ENCODE data around the gene AGAP1. TPM values are rescaled to one million over a fixed set of nuclear protein-coding genes. Genes with fewer than 3 reads are reported as not detected.

Gene AGAP1
- total RNA-seq, 2 donors from 2014 or later = 32.8 to 34.7 TPM

DNA sequence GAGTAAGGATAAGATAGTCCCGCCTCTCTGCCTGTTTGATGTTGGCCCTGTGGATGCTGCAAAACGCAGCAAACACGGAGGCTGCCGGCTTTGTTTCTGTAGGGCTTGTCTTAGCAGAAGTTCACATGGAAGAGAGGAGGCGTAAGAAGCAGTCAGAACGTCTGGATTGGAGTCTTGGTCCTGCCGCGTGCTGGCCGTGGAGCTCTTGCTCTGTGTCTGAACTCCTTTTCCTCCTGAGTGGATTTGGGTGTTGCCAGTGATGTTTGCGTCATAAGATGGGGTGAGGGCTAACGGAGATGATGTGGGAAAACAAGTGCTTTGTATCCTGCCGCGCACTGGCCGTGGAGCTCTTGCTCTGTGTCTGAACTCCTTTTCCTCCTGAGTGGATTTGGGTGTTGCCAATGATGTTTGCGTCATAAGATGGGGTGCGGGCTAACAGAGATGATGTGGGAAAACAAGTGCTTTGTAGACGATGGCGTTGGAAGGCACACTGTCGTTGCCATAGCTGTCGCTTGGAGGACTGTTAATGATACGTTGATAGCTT lies 240.9 kb downstream of the AGAP1 start:
- TF ChIP-seq, protein P1, sequence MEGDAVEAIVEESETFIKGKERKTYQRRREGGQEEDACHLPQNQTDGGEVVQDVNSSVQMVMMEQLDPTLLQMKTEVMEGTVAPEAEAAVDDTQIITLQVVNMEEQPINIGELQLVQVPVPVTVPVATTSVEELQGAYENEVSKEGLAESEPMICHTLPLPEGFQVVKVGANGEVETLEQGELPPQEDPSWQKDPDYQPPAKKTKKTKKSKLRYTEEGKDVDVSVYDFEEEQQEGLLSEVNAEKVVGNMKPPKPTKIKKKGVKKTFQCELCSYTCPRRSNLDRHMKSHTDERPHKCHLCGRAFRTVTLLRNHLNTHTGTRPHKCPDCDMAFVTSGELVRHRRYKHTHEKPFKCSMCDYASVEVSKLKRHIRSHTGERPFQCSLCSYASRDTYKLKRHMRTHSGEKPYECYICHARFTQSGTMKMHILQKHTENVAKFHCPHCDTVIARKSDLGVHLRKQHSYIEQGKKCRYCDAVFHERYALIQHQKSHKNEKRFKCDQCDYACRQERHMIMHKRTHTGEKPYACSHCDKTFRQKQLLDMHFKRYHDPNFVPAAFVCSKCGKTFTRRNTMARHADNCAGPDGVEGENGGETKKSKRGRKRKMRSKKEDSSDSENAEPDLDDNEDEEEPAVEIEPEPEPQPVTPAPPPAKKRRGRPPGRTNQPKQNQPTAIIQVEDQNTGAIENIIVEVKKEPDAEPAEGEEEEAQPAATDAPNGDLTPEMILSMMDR (conservative IDR thresholded peaks at IDR 0.05) = no peak
- WGBS, 2 experiments (ENCODE audit: insufficient coverage in 1 of 2, insufficient read length in 1 of 2) = 94 to 98% methylated on average over 12 to 21 of the region's 21 CpGs
- Mint-ChIP-seq H3K4me1 (peaks cover 30% of the 10 kb centered on the region), H3K27ac (no peak overlapping the region), H3K36me3 (ENCODE audit: low read depth) (no peaks in the 10 kb centered on the region), H3K9me3 (no peaks in the 10 kb centered on the region), H3K4me3 (no peak overlapping the region), H3K27me3 (ENCODE audit: insufficient read depth) (no peaks in the 10 kb centered on the region)
- Histone ChIP-seq H3K4me1 (ENCODE audit: control insufficient read depth, insufficient read depth, low read length) (peaks cover 14% of the 10 kb centered on the region), H3K9me3 (ENCODE audit: control insufficient read depth, low read length) (no peaks in the 10 kb centered on the region), H3K9ac (ENCODE audit: extremely low read depth, low read length, poor library complexity, severe bottlenecking) (no peak overlapping the region), H3K36me3 (ENCODE audit: control insufficient read depth, insufficient read depth, low read length) (no peaks in the 10 kb centered on the region), H3K4me3 (ENCODE audit: low read length) (no peak overlapping the region), H3K27me3 (ENCODE audit: control insufficient read depth, insufficient read depth, low read length, poor library complexity, severe bottlenecking) (no peaks in the 10 kb centered on the region), H3K27ac (ENCODE audit: low read depth, low read length) (no peak overlapping the region)
- DNase-seq = no peak

DNA sequence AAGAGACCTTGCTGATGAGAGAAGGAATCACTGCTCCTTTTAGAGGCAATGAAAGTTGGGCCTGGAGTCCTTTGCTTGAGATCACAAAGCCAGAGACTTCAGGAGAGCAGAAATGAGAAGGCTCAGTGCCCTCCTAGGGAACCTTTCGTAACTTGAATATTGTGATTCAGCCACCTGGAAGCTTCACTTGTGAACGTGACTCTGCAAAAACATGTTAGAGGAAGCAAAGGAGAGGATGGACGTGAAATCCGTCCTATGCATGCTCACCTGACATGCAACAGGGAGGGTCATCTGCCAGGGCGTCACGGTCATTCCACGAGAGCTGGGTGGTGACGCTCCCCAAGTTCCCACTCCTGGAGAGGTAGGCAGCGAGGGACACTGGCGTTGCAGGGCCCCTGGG lies 243.6 kb downstream of the AGAP1 start:
- H3K4me1 ChIP-seq (ENCODE audit: control insufficient read depth, insufficient read depth, low read length) = peaks cover 2% of the 10 kb centered on the region
- no peak overlapping the region for H3K9ac ChIP-seq (ENCODE audit: extremely low read depth, low read length, poor library complexity, severe bottlenecking)
- Mint-ChIP-seq H3K9me3 (no peaks in the 10 kb centered on the region), H3K4me1 (peaks cover 15% of the 10 kb centered on the region), H3K27ac (no peak overlapping the region), H3K27me3 (ENCODE audit: insufficient read depth) (no peaks in the 10 kb centered on the region), H3K4me3 (no peak overlapping the region), H3K36me3 (ENCODE audit: low read depth) (peaks cover 2% of the 10 kb centered on the region)
- H3K27ac ChIP-seq (ENCODE audit: low read depth, low read length) = no peak overlapping the region
- no peaks in the 10 kb centered on the region for H3K27me3 ChIP-seq (ENCODE audit: control insufficient read depth, insufficient read depth, low read length, poor library complexity, severe bottlenecking)
- no peaks in the 10 kb centered on the region for H3K9me3 ChIP-seq (ENCODE audit: control insufficient read depth, low read length)
- TF ChIP-seq, protein P1 (conservative IDR thresholded peaks at IDR 0.05) = no peak
- no peak for DNase-seq
- no peak overlapping the region for H3K4me3 ChIP-seq (ENCODE audit: low read length)
- 93 to 96% methylated on average over 10 of the region's 10 CpGs for WGBS, 2 experiments (ENCODE audit: insufficient coverage in 1 of 2, insufficient read length in 1 of 2)
- peaks cover 3% of the 10 kb centered on the region for H3K36me3 ChIP-seq (ENCODE audit: control insufficient read depth, insufficient read depth, low read length)

DNA sequence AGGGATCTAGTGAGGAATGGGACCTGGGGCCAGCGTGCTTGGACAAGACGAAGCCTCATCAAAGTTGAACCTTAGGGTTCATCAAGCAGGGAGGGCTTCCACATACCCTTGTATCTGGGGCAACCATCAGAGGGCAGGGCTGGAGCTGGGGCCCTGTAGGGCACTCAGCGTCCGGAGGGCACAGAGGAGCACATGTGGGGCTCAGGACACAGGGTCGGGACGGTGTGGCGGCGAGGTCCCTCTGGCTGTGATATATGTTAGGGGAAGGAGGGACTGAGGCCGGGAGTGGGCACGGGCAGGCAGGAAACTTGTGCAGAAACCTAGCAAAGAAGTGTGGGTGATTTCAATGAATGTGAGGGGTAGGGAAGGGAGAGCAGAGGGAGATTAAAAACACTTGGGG lies 244.0 kb downstream of the AGAP1 start:
- H3K27ac Mint-ChIP-seq = peak overlapping the region; percentile 9
- WGBS, 2 experiments (ENCODE audit: insufficient coverage in 1 of 2, insufficient read length in 1 of 2) = 94 to 100% methylated on average over 5 to 10 of the region's 10 CpGs

More for the DNA sequence above, 244.0 kb downstream of the AGAP1 start:
- TF ChIP-seq, protein P1 (conservative IDR thresholded peaks at IDR 0.05) = no peak
- H3K27me3 ChIP-seq (ENCODE audit: control insufficient read depth, insufficient read depth, low read length, poor library complexity, severe bottlenecking) = no peaks in the 10 kb centered on the region
- peaks cover 2% of the 10 kb centered on the region for H3K4me1 ChIP-seq (ENCODE audit: control insufficient read depth, insufficient read depth, low read length)
- no peak overlapping the region for H3K9ac ChIP-seq (ENCODE audit: extremely low read depth, low read length, poor library complexity, severe bottlenecking)
- no peak overlapping the region for H3K4me3 ChIP-seq (ENCODE audit: low read length)
- no peaks in the 10 kb centered on the region for H3K27me3 Mint-ChIP-seq (ENCODE audit: insufficient read depth)
- H3K36me3 ChIP-seq (ENCODE audit: control insufficient read depth, insufficient read depth, low read length) = peaks cover 3% of the 10 kb centered on the region
- no peak overlapping the region for H3K4me3 Mint-ChIP-seq
- DNase-seq = no peak
- no peaks in the 10 kb centered on the region for H3K9me3 ChIP-seq (ENCODE audit: control insufficient read depth, low read length)
- H3K9me3 Mint-ChIP-seq = no peaks in the 10 kb centered on the region
- peaks cover 2% of the 10 kb centered on the region for H3K36me3 Mint-ChIP-seq (ENCODE audit: low read depth)
- H3K27ac ChIP-seq (ENCODE audit: low read depth, low read length) = no peak overlapping the region
- H3K4me1 Mint-ChIP-seq = peaks cover 11% of the 10 kb centered on the region

Data from endodermal cell (in vitro differentiated cells).